HG03354 (cell line): ENCODE results near the gene PLEKHA1.

ENCODE experiments used
- ATAC-seq: cut with Tn5 transposase; IDR thresholded peaks from one replicate; pipeline ENCODE4 v1.9.1; 2021; ENCODE audit warnings: mild to moderate bottlenecking; ENCODE audit not compliant: unreplicated experiment, poor library complexity, severe bottlenecking

The PLEKHA1 gene

GRCh38 chr10:122419016-122419415, 44.5 kb downstream of the PLEKHA1 start:
- no peak for ATAC-seq

GRCh38 chr10:122419876-122420623, 45.5 kb downstream of the PLEKHA1 start:
- ATAC-seq: no peak

GRCh38 chr10:122420624-122421007, 46.1 kb downstream of the PLEKHA1 start:
- no peak for ATAC-seq

GRCh38 chr10:122421054-122421625, 46.6 kb downstream of the PLEKHA1 start:
- no peak for ATAC-seq

- ATAC-seq: no peak
Observed at GRCh38 chr10:122421742-122422141, 47.2 kb downstream of the PLEKHA1 start.

- ATAC-seq: no peak
Observed at GRCh38 chr10:122422266-122422989, 47.9 kb downstream of the PLEKHA1 start.

- no peak for ATAC-seq
Observed at GRCh38 chr10:122424059-122424458, 49.6 kb downstream of the PLEKHA1 start.

- ATAC-seq: no peak
Observed at GRCh38 chr10:122426829-122427228, 52.3 kb downstream of the PLEKHA1 start.

GRCh38 chr10:122427280-122427679, 52.8 kb downstream of the PLEKHA1 start:
- no peak for ATAC-seq

GRCh38 chr10:122435212-122435827, 60.8 kb downstream of the PLEKHA1 start:
- ATAC-seq: no peak

GRCh38 chr10:122441961-122442360, 67.5 kb downstream of the PLEKHA1 start:
- no peak for ATAC-seq

- no peak for ATAC-seq
Observed at GRCh38 chr10:122445469-122445868, 71.0 kb downstream of the PLEKHA1 start.

GRCh38 chr10:122445904-122446303, 71.4 kb downstream of the PLEKHA1 start:
- ATAC-seq: no peak

- ATAC-seq: no peak
Observed at GRCh38 chr10:122446668-122447423, 72.3 kb downstream of the PLEKHA1 start.

GRCh38 chr10:122448600-122448999, 74.1 kb downstream of the PLEKHA1 start:
- ATAC-seq: no peak

GRCh38 chr10:122449153-122449552, 74.6 kb downstream of the PLEKHA1 start:
- no peak for ATAC-seq

- ATAC-seq: no peak
Observed at GRCh38 chr10:122450353-122450990, 76.0 kb downstream of the PLEKHA1 start.

- no peak for ATAC-seq
Observed at GRCh38 chr10:122454071-122454470, 79.6 kb downstream of the PLEKHA1 start.

GRCh38 chr10:122454603-122455080, 80.1 kb downstream of the PLEKHA1 start, which contains the start of gene ARMS2:
Gene ARMS2, plus strand, starts transcription at chr10:122454653. Its CDS starts 75 bp downstream, at chr10:122454728.
- ATAC-seq: no peak
